Smooth muscle cell (in vitro differentiated cells): ENCODE data around the gene TLR10. TPM values are rescaled to one million over a fixed set of nuclear protein-coding genes. Genes with fewer than 3 reads are reported as not detected.

Experiments
- DNase-seq: peaks from one replicate; lab custom pipeline; 2025; ENCODE audit not compliant: unreplicated experiment; lab: John Stamatoyannopoulos, UW
- H2AFZ ChIP-seq: fragments of 200-600 bp; sonication (generic); 2 replicates; pipeline ENCODE4 v1.6.0; 2016; ENCODE audit warnings: antibody characterized with exemption, low read depth, mild to moderate bottlenecking
- H3F3A ChIP-seq: fragments of 200-600 bp; sonication (generic); 2 replicates; pipeline ENCODE4 v1.6.0; 2017; ENCODE audit warnings: antibody characterized with exemption, low read depth
- H3K27ac ChIP-seq: fragments of 200-600 bp; sonication (generic); 2 replicates; pipeline ENCODE4 v1.5.1; 2016; ENCODE audit warnings: low read depth, mild to moderate bottlenecking
- H3K27me3 ChIP-seq: fragments of 200-600 bp; sonication (generic); 2 replicates; pipeline ENCODE4 v1.6.1; 2016; ENCODE audit warnings: low read depth, mild to moderate bottlenecking
- H3K36me3 ChIP-seq: fragments of 200-600 bp; sonication (generic); 2 replicates; pipeline ENCODE4 v1.5.1; 2016; ENCODE audit warnings: low read depth
- H3K4me1 ChIP-seq: fragments of 200-600 bp; sonication (generic); 2 replicates; pipeline ENCODE4 v1.5.1; 2016; ENCODE audit warnings: low read depth
- H3K4me2 ChIP-seq: fragments of 200-600 bp; sonication (generic); 2 replicates; pipeline ENCODE4 v1.6.0; 2016; ENCODE audit warnings: mild to moderate bottlenecking
- H3K4me3 ChIP-seq: fragments of 200-600 bp; sonication (generic); 2 replicates; pipeline ENCODE4 v1.5.1; 2016; ENCODE audit warnings: mild to moderate bottlenecking
- H3K79me2 ChIP-seq: fragments of 200-600 bp; sonication (generic); 2 replicates; pipeline ENCODE4 v1.6.0; 2016; ENCODE audit warnings: low read depth, mild to moderate bottlenecking
- H3K9ac ChIP-seq: fragments of 200-600 bp; sonication (generic); 2 replicates; pipeline ENCODE4 v1.6.0; 2016; ENCODE audit warnings: low read depth
- H3K9me3 ChIP-seq: fragments of 200-600 bp; sonication (generic); replicated peaks from 2 replicates; pipeline ENCODE4 v1.5.1; 2016; ENCODE audit warnings: low read depth
- H4K20me1 ChIP-seq: fragments of 200-600 bp; sonication (generic); 2 replicates; pipeline ENCODE4 v1.6.0; 2016; ENCODE audit warnings: low read depth
- CTCF ChIP-seq: fragments of 200-600 bp; sonication (generic); IDR thresholded peaks from 2 replicates; pipeline ENCODE4 v1.5.1; 2017; ENCODE audit warnings: borderline replicate concordance, mild to moderate bottlenecking, antibody characterized with exemption; ENCODE audit not compliant: insufficient read depth, poor library complexity, severe bottlenecking
- WGBS: methylation state at CpG from one replicate; pipeline ENCODE4 v1.1.7; 2016; ENCODE audit warnings: low lambda C conversion rate; 5-methylcytosine and 5-hydroxymethylcytosine counted together
- polyA plus RNA-seq: library from polyadenylated mRNA; unstranded; fragments of >200 nt; fragmentation: Nextera tagmentation; extraction: Ambion mirVana; gene quantifications from 2 replicates; pipeline ENCODE4 v1.2.1, GENCODE V29; 2016
- total RNA-seq: library from RNA; depleted of rRNA; stranded (reverse); fragments of >200 nt; gene quantifications from 2 replicates; pipeline ENCODE4 v1.2.3, GENCODE V29; 2014

Gene TLR10, protein sequence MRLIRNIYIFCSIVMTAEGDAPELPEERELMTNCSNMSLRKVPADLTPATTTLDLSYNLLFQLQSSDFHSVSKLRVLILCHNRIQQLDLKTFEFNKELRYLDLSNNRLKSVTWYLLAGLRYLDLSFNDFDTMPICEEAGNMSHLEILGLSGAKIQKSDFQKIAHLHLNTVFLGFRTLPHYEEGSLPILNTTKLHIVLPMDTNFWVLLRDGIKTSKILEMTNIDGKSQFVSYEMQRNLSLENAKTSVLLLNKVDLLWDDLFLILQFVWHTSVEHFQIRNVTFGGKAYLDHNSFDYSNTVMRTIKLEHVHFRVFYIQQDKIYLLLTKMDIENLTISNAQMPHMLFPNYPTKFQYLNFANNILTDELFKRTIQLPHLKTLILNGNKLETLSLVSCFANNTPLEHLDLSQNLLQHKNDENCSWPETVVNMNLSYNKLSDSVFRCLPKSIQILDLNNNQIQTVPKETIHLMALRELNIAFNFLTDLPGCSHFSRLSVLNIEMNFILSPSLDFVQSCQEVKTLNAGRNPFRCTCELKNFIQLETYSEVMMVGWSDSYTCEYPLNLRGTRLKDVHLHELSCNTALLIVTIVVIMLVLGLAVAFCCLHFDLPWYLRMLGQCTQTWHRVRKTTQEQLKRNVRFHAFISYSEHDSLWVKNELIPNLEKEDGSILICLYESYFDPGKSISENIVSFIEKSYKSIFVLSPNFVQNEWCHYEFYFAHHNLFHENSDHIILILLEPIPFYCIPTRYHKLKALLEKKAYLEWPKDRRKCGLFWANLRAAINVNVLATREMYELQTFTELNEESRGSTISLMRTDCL
- total RNA-seq = not detected in 2 replicates
- not detected in 2 replicates for polyA plus RNA-seq

DNA sequence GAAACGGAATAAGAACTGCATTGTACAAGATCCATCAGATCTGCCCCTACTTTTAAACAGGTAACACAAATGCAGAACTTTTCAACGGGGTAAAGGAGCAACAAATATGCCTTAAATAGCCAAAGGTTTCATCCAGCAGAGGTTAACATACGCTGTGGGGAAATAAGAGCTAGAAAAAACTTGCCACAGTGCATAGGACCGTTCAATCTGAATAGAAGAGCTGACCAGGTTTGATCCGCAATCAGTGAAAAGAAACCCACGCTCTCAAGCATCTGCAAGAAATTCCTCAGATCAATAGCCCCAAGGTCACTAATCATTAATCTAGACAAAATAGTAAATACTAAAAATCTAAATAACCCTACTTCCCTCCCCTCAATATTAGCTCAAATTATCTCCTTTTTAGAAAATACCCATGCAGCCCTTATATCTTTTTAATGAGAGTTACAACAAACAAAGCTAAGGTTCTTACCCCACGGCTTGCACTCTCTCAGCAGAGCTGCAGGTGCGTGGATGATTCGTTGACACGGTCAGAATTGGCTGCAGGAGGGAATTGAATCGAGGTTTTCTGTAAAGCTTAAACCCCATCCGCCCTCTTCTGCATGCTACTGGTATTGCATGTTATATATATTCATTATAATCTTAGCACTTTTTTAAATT, at the start of gene TLR10:
TLR10 (minus strand) TSS at position 539 of the 657 bp plus-strand sequence. CDS start 7,400 bp downstream, outside the sequence.
- 44% methylated on average over 12 of the region's 12 CpGs for WGBS
- no peaks in the 10 kb centered on the region for H3F3A ChIP-seq
- no peaks in the 10 kb centered on the region for H3K4me1 ChIP-seq
- H3K36me3 ChIP-seq = no peaks in the 10 kb centered on the region
- no peak within 1 kb of the TSS for H2AFZ ChIP-seq
- DNase-seq = no peak
- peak; percentile 59 for TF ChIP-seq CTCF
- no peak within 1 kb of the TSS for H3K4me2 ChIP-seq
- no peaks in the 10 kb centered on the region for H4K20me1 ChIP-seq
- peaks cover 7% of the 10 kb centered on the region for H3K27me3 ChIP-seq
- no peak within 1 kb of the TSS for H3K4me3 ChIP-seq
- H3K9ac ChIP-seq = no peak within 1 kb of the TSS
- no peaks in the 10 kb centered on the region for H3K9me3 ChIP-seq
- no peaks in the 10 kb centered on the region for H3K79me2 ChIP-seq
- H3K27ac ChIP-seq = no peak within 1 kb of the TSS

- Histone ChIP-seq H4K20me1 (no peaks in the 10 kb centered on the region), H3K9ac (no peak overlapping the region), H3K27me3 (no peaks in the 10 kb centered on the region), H3K4me3 (no peak overlapping the region), H3K4me1 (no peaks in the 10 kb centered on the region), H3K4me2 (no peak overlapping the region), H2AFZ (no peak overlapping the region), H3K27ac (no peak overlapping the region), H3K36me3 (no peaks in the 10 kb centered on the region), H3F3A (no peaks in the 10 kb centered on the region), H3K79me2 (no peaks in the 10 kb centered on the region), H3K9me3 (no peaks in the 10 kb centered on the region)
- WGBS = 88% methylated on average over 1 of the region's 1 CpG
- no peak for TF ChIP-seq CTCF
- no peak for DNase-seq
Observed at GRCh38 chr4:38832206-38832605, 49.4 kb upstream of the TLR10 start.

DNA sequence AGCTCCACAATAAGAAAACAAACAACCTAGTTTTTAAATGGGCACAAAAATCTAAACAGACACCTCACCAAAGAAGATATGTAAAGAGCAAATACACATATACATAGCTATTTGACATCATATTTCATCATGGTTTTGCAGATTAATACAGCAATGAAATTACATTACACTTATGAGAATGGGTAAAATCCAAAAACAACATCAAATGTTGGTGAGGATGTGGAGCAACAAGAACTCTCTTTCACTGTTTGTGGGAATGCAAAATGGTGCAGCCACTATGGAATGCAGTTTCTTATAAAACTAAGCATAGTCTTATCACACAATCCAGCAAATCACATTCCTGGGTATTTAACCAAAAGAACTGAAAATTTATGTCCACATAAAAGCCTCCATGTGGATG, 48.9 kb upstream of the TLR10 start:
- Histone ChIP-seq H3K4me1 (no peaks in the 10 kb centered on the region), H3F3A (no peaks in the 10 kb centered on the region), H3K9me3 (no peaks in the 10 kb centered on the region), H3K36me3 (no peaks in the 10 kb centered on the region), H3K9ac (no peak overlapping the region), H3K79me2 (no peaks in the 10 kb centered on the region), H3K4me3 (no peak overlapping the region), H3K27ac (no peak overlapping the region), H3K27me3 (no peaks in the 10 kb centered on the region), H2AFZ (no peak overlapping the region), H4K20me1 (no peaks in the 10 kb centered on the region), H3K4me2 (no peak overlapping the region)
- no peak for DNase-seq
- no peak for TF ChIP-seq CTCF
